HG02759 (cell line): ENCODE results near the gene UBR7.
A peak's percentile ranks its signal among the peaks of the same experiment; 100 is the strongest.
"Not testable (repeated sequence)": the region's sequence is repeated elsewhere in the genome, so short reads cannot be mapped to it uniquely, and the experiment has no call there.

Experiments
- ATAC-seq: cut with Tn5 transposase; IDR thresholded peaks from one replicate; pipeline ENCODE4 v1.9.1; 2021; ENCODE audit warnings: mild to moderate bottlenecking, moderate library complexity; ENCODE audit not compliant: unreplicated experiment

The UBR7 gene, protein sequence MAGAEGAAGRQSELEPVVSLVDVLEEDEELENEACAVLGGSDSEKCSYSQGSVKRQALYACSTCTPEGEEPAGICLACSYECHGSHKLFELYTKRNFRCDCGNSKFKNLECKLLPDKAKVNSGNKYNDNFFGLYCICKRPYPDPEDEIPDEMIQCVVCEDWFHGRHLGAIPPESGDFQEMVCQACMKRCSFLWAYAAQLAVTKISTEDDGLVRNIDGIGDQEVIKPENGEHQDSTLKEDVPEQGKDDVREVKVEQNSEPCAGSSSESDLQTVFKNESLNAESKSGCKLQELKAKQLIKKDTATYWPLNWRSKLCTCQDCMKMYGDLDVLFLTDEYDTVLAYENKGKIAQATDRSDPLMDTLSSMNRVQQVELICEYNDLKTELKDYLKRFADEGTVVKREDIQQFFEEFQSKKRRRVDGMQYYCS

DNA sequence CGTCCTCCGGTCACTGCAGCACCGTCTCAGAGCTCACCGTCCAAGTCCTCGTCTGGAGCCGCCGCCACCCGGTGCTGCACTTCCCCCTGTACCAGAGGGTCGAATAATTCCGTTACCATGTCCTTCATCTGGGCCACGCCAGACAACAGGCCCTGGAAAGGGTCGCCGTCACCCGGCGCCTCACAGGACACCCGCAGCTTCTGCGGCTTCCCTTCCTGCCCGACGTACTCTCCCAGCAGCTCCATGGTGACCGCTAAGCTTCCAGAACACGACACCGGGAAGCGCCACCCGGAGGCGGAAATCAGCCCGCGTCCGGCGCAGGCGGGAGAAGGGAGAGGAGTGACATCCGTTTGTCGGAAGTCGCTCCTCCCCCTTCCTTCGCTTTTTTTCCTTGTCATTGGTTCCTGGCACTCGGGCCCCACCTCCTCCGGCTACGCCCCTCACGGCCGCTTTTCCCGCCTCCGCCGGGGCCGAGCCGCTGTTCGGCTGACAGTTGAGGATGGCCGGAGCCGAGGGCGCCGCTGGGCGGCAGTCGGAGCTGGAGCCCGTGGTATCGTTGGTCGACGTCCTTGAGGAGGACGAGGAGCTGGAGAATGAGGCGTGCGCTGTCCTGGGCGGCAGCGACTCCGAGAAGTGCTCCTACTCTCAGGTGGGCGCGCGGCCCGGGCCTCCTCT, at the start of gene UBR7, which contains the start of gene GON7:
Gene UBR7 (plus strand): TSS at position 464 of the 675 bp plus-strand sequence. CDS start 36 bp downstream, at position 500.
Gene GON7 (minus strand): TSS at position 273 of the 675 bp plus-strand sequence. CDS start 28 bp downstream, at position 245.
- ATAC-seq = peak; percentile 90

DNA sequence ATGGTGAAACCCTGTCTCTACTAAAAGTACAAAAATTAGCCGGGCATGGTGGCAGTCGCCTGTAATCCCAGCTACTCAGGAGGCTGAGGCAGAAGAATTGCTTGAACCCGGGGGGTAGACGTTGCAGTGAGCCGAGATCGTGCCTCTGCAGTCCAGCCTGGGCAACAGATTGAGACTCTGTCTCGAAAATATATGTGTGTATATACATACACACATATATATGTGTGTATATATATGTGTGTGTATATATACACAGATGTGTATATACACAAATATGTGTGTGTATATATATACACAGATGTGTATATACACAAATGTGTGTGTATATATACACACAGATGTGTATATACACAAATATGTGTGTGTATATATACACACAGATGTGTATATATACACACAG, 48.7 kb upstream of the UBR7 start:
- not testable (repeated sequence) for ATAC-seq

DNA sequence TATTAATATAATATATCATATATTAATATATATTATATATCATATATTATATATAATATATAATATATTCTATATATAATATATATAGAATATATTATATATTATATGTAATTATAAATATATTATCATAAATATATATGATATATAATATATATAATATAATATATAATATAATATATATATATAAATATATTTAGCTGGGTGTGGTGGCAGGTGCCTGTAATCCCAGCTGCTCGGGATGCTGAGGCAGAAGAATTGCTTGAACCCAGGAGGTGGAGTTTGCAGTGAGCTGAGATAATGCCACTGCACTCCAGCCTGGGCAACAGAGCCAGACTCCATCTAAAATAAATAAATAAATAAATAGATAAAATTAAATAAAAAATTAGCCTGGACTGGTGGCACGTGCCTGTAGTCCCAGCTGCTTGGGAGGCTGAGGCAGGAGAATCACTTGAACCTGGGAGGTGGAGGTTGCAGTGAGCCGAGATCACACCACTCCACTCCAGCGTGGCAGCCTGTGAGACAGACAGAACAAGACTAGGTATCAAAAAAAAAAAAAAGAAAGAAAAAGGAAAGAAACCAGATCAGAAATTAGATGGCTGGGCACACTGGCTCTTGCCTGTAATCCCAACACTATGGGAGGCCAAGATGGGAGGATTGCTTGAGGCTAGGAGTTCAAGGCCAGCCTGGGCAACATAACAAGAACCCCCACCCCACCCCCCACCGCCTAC, 47.3 kb upstream of the UBR7 start:
- not testable (repeated sequence) for ATAC-seq

- no peak for ATAC-seq
Measured at GRCh38 chr14:93160353-93160801, 46.7 kb upstream of the UBR7 start.

DNA sequence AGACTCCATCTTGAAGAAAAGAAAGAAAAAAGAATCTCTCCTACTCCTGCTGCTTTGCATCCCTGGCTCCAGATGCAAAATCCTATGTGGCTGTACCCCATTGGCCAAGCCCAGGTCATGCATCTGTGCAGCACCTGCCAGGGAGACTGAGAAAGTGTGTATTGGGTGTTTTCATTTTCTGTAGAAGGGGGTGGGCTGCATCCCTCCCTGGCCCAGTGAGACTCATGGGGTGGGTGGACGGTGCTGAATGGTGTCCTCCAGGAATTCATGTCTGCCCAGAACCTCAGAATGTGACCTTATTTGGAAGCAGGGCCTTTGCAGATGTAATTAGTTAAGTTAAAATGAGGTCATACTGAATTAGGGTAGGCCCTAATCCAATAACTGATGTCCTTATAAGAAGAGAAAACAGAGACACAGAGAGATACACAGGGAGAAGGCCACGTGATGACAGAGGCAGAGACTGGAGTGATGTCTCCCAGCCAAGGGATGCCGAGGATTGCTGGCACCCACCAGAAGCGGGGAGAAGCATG, 45.6 kb upstream of the UBR7 start:
- no peak for ATAC-seq

- no peak for ATAC-seq
Measured at GRCh38 chr14:93163564-93163963, 43.5 kb upstream of the UBR7 start.

- not testable (repeated sequence) for ATAC-seq
Measured at GRCh38 chr14:93165271-93166265, 41.5 kb upstream of the UBR7 start.

DNA sequence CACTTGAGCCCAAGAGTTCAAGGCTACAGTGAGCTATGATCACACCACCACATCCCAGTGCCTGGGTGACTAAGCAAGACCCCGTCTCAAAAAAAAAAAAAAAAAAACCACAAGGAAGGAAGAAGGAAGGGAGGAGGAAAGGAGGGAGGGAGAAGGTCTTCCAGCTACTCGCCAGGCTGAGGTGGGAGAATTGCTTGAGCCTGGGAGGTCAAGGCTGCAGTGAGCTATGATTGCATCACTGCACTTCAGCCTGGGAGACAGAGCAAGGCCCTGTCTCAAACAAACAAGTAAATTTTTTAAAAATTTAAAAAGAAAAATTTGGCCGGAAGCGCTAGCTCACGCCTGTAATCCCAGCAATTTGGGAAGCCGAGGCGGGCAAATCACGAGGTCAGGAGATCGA, 38.4 kb upstream of the UBR7 start:
- ATAC-seq = not testable (repeated sequence)

DNA sequence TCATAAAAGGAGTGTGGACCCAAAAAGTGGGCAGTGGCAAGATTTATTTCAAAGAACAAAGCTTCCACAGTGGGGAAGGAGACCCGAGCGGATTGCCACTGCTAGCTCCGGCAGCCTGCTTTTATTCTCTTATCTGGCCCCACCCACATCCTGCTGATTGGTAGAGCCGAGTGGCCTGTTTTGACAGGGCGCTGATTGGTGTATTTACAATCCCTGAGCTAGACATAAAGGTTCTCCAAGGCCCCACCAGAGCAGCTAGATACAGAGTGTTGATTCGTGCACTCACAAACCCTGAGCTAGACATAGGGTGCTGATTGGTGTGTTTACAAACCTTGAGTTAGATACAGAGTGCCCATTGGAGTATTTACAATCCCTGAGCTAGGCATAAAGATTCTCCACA, 37.4 kb upstream of the UBR7 start:
- ATAC-seq = not testable (repeated sequence)

DNA sequence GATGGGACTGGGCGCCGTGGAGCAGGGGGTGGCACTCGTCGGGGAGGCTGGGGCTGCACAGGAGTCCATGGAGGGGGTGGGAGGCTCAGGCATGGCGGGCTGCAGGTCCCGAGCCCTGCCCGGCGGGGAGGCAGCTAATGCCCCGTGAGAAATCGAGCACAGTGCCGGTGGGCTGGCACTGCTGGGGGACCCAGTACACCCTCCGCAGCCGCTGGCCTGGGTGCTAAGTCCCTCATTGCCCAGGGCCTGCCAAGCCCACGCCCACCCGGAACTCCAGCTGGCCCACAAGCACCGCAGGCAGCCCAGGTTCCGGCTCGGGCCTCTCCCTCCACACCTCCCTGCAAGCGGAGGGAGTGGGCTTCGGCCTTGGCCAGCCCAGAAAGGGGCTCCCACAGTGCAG, 36.9 kb upstream of the UBR7 start:
- ATAC-seq = not testable (repeated sequence)

DNA sequence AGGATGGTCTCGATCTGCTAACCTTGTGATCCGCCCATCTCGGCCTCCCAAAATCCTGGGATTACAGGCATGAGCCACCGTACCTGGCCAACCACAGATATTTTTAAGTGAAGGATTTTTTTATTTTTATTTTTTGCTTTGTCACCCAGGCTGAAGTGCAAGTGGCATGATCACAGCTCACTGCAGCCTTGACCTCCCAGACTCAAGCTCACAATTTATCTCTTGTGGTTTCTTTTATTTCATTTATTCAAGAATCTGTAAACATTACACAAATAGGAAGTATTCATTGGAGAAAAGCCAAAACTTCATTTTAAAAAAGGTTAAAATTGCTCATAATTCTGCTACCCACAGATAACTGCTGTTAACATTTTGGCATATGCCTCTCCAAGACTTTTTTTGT, 35.7 kb upstream of the UBR7 start:
- ATAC-seq = no peak

GRCh38 chr14:93173943-93174395, 33.1 kb upstream of the UBR7 start:
- ATAC-seq = no peak

GRCh38 chr14:93174731-93175130, 32.3 kb upstream of the UBR7 start:
- not testable (repeated sequence) for ATAC-seq

DNA sequence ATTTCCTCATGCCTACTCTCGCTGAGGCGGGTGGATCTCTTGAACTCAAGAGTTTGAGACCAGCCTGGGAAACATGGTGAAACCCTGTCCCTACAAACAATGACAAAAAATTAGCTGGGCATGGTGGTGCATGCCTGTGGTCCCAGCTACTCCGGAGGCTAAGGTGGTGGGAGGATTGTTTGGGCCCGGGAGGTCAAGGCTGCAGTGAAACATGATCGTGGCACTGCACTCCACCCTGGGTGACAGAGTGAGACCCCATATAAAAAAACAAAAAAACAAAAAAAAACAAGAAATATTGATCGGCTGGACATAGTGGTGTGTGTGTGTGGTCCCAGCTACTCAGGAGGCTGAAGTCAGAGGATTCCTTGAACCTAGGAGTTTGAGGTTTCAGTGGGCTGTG, 31.6 kb upstream of the UBR7 start:
- no peak for ATAC-seq

DNA sequence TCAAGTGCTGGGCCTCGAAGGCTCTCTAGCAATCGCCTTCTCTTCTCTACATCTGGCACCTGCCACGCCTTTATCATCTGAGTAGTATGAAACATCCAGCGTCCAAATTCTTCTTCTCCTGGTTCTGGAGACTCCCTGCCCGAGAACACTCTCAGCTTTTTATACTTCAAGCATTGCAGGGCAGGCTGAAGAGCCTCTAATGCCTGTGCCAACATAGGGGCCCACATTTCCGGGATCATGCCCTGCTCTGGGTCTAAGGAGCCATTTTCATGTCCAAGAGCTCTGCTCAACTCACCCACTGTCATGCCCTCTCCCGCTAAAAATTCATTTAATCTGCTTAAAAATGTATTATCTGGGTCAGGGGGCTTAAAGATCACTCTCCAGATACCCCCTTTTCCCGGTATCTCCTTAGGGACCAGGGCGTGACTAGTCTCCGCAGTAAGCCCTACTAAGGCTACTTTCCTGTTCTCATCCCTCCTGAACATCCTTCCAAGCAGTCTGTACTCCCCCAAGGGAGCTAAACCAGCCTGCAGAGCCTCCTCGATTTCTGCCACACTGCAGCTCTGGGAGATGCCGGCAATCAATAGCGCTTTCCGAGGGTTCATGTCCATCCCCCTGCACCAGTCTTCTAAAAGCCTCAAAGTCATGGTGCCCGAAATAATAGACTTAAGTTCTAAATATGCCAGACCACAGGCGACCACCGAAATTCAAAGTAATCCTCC, 23.3 kb upstream of the UBR7 start:
- no peak for ATAC-seq

DNA sequence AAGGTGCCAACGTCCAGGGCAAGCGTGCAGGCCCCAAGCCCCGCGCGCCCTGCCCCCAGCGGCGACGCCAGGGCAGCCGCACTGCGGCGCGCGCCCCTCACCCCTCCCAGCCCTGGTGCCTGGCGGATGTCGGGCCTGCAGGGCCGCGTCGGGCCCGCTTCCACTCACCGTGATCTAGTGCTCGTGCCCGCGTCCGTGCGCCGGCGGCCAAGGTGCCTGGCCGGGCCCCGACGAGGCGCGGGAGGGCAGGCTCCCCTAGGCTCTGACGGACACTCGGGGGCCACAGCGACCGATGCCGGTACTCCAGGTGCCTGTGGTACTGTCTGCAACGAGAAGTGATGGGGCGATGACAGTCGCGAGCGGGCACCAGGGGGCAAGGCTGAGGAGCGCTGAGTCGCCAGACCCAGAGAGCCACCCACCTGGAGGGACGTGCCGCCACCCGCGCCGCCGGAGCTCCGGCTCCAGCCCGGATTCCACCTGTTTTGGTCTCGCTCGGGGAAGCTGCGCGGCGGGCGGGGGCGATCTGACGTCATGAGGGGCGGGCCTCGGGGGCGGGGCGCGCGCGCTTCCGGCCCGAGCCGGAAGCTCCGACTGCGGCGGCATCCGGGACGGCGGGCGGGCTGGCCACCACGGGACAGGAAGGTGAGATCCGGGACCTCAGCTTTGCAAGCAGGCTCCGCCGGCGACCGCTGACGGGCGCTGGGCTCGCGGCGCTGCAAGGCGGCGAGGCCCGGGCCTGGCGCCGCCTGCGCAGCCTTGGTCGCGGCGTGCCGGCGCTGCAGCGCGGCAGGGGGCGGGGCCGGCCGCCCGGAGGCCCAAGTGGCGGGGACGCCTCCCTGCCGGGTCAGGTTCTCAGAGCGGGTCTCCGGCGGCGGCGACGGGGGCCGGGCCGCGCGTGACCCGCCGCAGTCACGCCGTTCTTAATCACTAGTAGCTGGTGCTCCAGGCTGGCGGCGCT, 22.4 kb upstream of the UBR7 start, which contains the start of the genes LYSET and MOAP1:
Gene LYSET (plus strand): TSS at position 927 of the 958 bp plus-strand sequence. CDS start 89 bp downstream, outside the sequence.
Gene MOAP1 (minus strand): TSS at position 507 of the 958 bp plus-strand sequence. CDS start 655 bp downstream, outside the sequence.
- ATAC-seq = peak; percentile 87

GRCh38 chr14:93185349-93185720, 21.7 kb upstream of the UBR7 start:
- ATAC-seq = no peak

- ATAC-seq = no peak
Measured at GRCh38 chr14:93186466-93186865, 20.6 kb upstream of the UBR7 start.
